Measurements from ENCODE around the gene NOS1.

The NOS1 gene

GRCh38 chr12:117241697-117242096 lies 119.7 kb downstream of the NOS1 start:
- in situ Hi-C loops (cut with MboI; ENCODE audit: low pct_unique_long_range_greater_than_20kb, low sequenced_read_pairs, unreplicated experiment): no loop called here
- DNase-seq (ENCODE audit: low spot score): no peak

GRCh38 chr12:117240081-117240755 lies 121.2 kb downstream of the NOS1 start:
- no peak for DNase-seq (ENCODE audit: low spot score)
- in situ Hi-C loops (cut with MboI; ENCODE audit: low pct_unique_long_range_greater_than_20kb, low sequenced_read_pairs, unreplicated experiment): no loop called here
- TF ChIP-seq, protein P1, sequence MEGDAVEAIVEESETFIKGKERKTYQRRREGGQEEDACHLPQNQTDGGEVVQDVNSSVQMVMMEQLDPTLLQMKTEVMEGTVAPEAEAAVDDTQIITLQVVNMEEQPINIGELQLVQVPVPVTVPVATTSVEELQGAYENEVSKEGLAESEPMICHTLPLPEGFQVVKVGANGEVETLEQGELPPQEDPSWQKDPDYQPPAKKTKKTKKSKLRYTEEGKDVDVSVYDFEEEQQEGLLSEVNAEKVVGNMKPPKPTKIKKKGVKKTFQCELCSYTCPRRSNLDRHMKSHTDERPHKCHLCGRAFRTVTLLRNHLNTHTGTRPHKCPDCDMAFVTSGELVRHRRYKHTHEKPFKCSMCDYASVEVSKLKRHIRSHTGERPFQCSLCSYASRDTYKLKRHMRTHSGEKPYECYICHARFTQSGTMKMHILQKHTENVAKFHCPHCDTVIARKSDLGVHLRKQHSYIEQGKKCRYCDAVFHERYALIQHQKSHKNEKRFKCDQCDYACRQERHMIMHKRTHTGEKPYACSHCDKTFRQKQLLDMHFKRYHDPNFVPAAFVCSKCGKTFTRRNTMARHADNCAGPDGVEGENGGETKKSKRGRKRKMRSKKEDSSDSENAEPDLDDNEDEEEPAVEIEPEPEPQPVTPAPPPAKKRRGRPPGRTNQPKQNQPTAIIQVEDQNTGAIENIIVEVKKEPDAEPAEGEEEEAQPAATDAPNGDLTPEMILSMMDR (IDR thresholded peaks at IDR 0.05; ENCODE audit: extremely low read depth, insufficient read depth, missing control alignments): no peak

More at GRCh38 chr12:117241697-117242096, 119.7 kb downstream of the NOS1 start:
- TF ChIP-seq, protein P1 (IDR thresholded peaks at IDR 0.05; ENCODE audit: extremely low read depth, insufficient read depth, missing control alignments): no peak

DNA sequence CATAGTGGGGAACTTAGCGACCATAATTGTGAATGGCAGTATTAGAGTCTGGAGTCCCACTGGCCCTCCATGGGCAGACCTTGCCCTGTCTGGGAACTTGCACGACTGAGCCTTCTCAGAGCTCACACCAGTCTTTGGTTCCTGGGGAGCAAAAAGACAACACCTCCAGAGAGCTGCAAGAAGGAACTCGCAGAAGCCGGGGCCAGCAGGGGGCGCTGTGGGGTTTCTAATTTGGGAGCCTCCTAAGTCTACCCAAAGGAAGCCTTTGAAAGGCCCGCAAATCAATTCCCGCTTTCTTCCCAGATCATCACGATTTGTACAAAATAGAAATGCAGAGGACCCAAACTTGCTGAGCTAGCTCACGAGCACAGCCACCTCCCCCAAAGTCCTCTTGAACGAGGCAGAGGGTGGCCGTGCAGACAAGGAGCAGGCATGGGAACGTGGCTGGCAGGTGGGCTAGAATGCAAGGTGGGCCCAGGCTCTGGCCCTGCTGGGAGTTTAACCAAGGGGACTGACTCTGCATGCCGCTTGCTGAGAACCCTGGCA lies 124.9 kb downstream of the NOS1 start:
- peak; percentile 70 for DNase-seq (ENCODE audit: low spot score)
- in situ Hi-C loops (cut with MboI; ENCODE audit: low pct_unique_long_range_greater_than_20kb, low sequenced_read_pairs, unreplicated experiment): no loop called here
- TF ChIP-seq, protein P1 (IDR thresholded peaks at IDR 0.05; ENCODE audit: extremely low read depth, insufficient read depth, missing control alignments): peak; percentile 67

GRCh38 chr12:117235261-117235660 lies 126.2 kb downstream of the NOS1 start:
- no peak for DNase-seq (ENCODE audit: low spot score)
- TF ChIP-seq, protein P1 (IDR thresholded peaks at IDR 0.05; ENCODE audit: extremely low read depth, insufficient read depth, missing control alignments): no peak
- in situ Hi-C loops (cut with MboI; ENCODE audit: low pct_unique_long_range_greater_than_20kb, low sequenced_read_pairs, unreplicated experiment): no loop called here

DNA sequence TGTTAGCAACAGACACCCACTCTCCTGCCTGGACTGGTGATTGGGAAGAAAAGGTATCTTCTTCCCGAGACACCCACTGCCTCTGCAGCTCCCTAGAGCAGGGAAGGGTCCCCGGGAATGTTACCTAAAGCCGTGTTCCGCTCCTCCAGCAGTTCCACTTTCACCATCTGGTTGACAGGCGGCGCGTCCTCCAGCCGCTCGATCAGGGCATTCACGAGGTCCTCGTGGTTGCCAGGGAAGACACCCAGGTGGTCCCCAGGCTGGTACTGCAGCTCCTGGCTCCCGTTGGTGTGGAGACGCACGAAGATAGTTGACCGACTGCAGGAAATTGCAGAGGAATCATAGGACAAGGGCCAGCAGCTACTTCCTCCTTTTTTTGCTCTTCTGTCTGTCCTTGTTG lies 127.0 kb downstream of the NOS1 start:
- in situ Hi-C loops (cut with MboI; ENCODE audit: low pct_unique_long_range_greater_than_20kb, low sequenced_read_pairs, unreplicated experiment): no loop called here
- TF ChIP-seq, protein P1 (IDR thresholded peaks at IDR 0.05; ENCODE audit: extremely low read depth, insufficient read depth, missing control alignments): no peak
- no peak for DNase-seq (ENCODE audit: low spot score)

- in situ Hi-C loops (cut with MboI; ENCODE audit: low pct_unique_long_range_greater_than_20kb, low sequenced_read_pairs, unreplicated experiment): no loop called here
These were observed 129.7 kb downstream of the NOS1 start for GRCh38 chr12:117231750-117232149.

More at GRCh38 chr12:117231750-117232149, 129.7 kb downstream of the NOS1 start:
- TF ChIP-seq, protein P1 (IDR thresholded peaks at IDR 0.05; ENCODE audit: extremely low read depth, insufficient read depth, missing control alignments): no peak
- no peak for DNase-seq (ENCODE audit: low spot score)
